SU-DHL-6 (cell line): Measurements from ENCODE around the gene SEPTIN1.
"Not testable (repeated sequence)": the region's sequence is repeated elsewhere in the genome, so short reads cannot be mapped to it uniquely, and the experiment has no call there.

Experiments used
- CTCF ChIP-seq: fragments of 200-600 bp; sonication (generic); IDR thresholded peaks from one replicate; pipeline ENCODE4 v1.5.1; 2017; ENCODE audit warnings: antibody characterized with exemption, mild to moderate bottlenecking, low read length, moderate library complexity; ENCODE audit not compliant: insufficient read depth, poor library complexity, severe bottlenecking
- EZH2phosphoT487 ChIP-seq: fragments of 200-600 bp; sonication (generic), shearing (Covaris generic); conservative IDR thresholded peaks from 2 replicates; pipeline ENCODE4 v1.6.1; 2018; ENCODE audit warnings: mild to moderate bottlenecking, antibody characterized with exemption, low read length, moderate library complexity, mixed read lengths

GRCh38 chr16:30335028-30335597 lies 47.2 kb downstream of the SEPTIN1 start:
- not testable (repeated sequence) for TF ChIP-seq CTCF, EZH2phosphoT487
